ENCODE measurements around the gene VIL1. TPM values are rescaled to one million over a fixed set of nuclear protein-coding genes. Genes with fewer than 3 reads are reported as not detected.

VIL1 gene
- total and polyA plus RNA-seq, 4 donors = 0.06 to 0.77 (median 0.15) TPM

DNA sequence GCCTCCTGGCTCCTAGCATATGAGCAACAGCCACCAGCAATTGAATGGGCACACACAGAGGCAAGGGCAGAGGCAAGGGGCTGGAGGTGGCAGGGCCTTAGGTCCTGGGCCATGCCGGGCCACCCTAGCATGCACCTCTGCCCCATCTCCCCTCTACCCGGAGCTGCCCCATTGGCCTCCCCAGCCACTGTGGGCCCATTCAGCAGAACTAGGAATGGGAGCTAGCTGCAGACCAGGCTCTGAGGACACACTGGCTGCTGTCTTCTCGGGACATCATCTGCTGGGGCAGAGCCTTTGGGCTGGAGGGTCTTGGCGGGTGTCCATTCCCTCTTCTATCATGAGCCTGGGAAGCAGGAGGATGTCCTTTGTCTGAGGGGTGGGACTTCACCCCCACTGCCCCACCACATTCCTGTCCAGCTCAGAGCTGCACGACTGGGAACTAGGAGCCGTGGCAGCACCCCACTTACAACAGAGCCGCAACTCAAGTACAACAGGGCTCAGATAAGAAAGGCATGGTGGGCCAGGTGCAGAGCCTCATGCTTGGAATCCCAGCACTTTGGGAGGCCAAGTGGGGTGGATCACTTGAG is 800 bp downstream of the VIL1 start:
- H3K27ac ChIP-seq (ENCODE audit: low read depth in 1 of 2, low read length in 1 of 2) = no peak overlapping the region
- no peak for ATAC-seq (ENCODE audit: insufficient read depth, low FRiP score)
- H3K4me1 ChIP-seq (ENCODE audit: control insufficient read depth in 5 of 5, insufficient read depth in 5 of 5, low read length in 5 of 5) = peaks cover 0 to 3% (median 0%) of the 10 kb centered on the region in 5 donors
- 81 to 91% methylated on average over 7 of the region's 7 CpGs for WGBS, 2 donors
- H3K9me3 ChIP-seq (ENCODE audit: control insufficient read depth in 4 of 4, insufficient read depth in 3 of 4, low read length in 3 of 4) = no peaks in the 10 kb centered on the region
- no peaks in the 10 kb centered on the region for H3K36me3 ChIP-seq (ENCODE audit: control insufficient read depth in 4 of 4, insufficient read depth in 4 of 4, low read length in 4 of 4)
- TF ChIP-seq, protein P1, sequence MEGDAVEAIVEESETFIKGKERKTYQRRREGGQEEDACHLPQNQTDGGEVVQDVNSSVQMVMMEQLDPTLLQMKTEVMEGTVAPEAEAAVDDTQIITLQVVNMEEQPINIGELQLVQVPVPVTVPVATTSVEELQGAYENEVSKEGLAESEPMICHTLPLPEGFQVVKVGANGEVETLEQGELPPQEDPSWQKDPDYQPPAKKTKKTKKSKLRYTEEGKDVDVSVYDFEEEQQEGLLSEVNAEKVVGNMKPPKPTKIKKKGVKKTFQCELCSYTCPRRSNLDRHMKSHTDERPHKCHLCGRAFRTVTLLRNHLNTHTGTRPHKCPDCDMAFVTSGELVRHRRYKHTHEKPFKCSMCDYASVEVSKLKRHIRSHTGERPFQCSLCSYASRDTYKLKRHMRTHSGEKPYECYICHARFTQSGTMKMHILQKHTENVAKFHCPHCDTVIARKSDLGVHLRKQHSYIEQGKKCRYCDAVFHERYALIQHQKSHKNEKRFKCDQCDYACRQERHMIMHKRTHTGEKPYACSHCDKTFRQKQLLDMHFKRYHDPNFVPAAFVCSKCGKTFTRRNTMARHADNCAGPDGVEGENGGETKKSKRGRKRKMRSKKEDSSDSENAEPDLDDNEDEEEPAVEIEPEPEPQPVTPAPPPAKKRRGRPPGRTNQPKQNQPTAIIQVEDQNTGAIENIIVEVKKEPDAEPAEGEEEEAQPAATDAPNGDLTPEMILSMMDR (IDR thresholded peaks at IDR 0.05; ENCODE audit: control extremely low read depth, extremely low read depth) = no peak
- H3K9ac ChIP-seq (ENCODE audit: insufficient read depth in 1 of 2, low read length in 2 of 2) = no peak overlapping the region
- no peak overlapping the region for H3K4me3 ChIP-seq
- H3K27me3 ChIP-seq (ENCODE audit: control insufficient read depth in 3 of 3, insufficient read depth in 3 of 3, low read length in 2 of 3) = no peaks in the 10 kb centered on the region
- peak in 1 of 3 donors; percentile 28 for DNase-seq

DNA sequence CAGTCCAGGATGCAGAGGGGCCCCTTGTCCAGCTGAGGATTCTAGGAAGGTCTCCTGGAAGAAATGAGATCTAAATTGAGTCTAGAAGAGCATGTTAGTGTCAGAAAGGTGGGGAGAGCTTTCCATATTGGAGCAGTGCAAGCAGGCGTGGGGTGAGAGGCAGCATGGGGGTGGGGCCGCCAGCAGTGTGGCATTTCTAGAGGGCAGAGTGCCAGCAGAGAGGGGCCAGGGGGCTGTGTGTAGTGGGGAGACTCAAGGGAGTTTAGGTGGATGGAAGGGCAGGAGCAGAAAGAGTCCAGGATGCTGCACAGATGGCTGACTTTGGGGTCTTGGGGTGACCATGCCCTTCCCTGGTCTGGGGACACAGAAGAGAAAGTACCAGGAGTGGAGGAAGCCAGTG is 2.1 kb downstream of the VIL1 start:
- H3K9ac ChIP-seq (ENCODE audit: insufficient read depth in 1 of 2, low read length in 2 of 2) = no peak overlapping the region
- H3K27me3 ChIP-seq (ENCODE audit: control insufficient read depth in 3 of 3, insufficient read depth in 3 of 3, low read length in 2 of 3) = no peaks in the 10 kb centered on the region
- no peaks in the 10 kb centered on the region for H3K9me3 ChIP-seq (ENCODE audit: control insufficient read depth in 4 of 4, insufficient read depth in 3 of 4, low read length in 3 of 4)
- H3K4me3 ChIP-seq = no peak overlapping the region
- no peaks in the 10 kb centered on the region for H3K36me3 ChIP-seq (ENCODE audit: control insufficient read depth in 4 of 4, insufficient read depth in 4 of 4, low read length in 4 of 4)
- DNase-seq = peak in 1 of 3 donors; percentile 13
- no peak overlapping the region for H3K27ac ChIP-seq (ENCODE audit: low read depth in 1 of 2, low read length in 1 of 2)
- TF ChIP-seq, protein P1 (IDR thresholded peaks at IDR 0.05; ENCODE audit: control extremely low read depth, extremely low read depth) = no peak
- H3K4me1 ChIP-seq (ENCODE audit: control insufficient read depth in 5 of 5, insufficient read depth in 5 of 5, low read length in 5 of 5) = peaks cover 0 to 3% (median 0%) of the 10 kb centered on the region in 5 donors
- no peak for ATAC-seq (ENCODE audit: insufficient read depth, low FRiP score)
- 86 to 87% methylated on average over 2 of the region's 2 CpGs for WGBS, 2 donors

DNA sequence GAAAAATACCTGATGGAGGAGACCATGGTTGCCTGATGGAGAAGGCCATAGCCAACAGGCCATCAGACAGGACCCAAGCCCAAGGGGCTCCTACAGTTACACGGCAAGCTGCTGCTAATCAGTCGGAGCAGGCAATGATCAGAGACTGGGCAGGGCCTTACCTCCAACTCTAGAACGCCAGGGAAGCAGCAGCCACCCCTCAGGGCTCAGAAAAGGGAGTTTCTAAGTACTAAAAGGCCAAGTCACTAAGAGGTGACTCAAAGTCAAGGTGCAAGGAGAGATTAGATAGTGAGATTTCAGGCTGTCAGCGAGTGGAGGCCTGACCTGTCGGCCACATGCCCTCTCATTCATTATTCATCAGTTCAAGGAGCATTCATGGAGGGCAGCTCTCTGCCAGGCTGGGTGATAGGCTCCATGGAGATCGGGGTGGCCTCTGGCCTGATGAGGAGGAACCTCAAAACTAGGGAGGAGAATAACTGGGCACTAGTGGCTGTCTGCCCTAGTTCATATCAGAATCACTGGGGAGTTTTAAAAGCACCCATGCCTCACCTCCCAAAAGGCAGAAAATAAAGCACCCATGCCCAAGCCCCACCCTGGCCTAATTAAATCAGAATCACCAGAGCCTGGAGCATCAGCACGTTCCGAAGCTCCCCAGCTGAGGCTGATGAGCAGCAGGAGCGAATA is 3.6 kb downstream of the VIL1 start:
- Histone ChIP-seq H3K4me3 (no peak overlapping the region), H3K36me3 (ENCODE audit: control insufficient read depth in 4 of 4, insufficient read depth in 4 of 4, low read length in 4 of 4) (no peaks in the 10 kb centered on the region), H3K4me1 (ENCODE audit: control insufficient read depth in 5 of 5, insufficient read depth in 5 of 5, low read length in 5 of 5) (peaks cover 0 to 3% (median 0%) of the 10 kb centered on the region in 5 donors), H3K27ac (ENCODE audit: low read depth in 1 of 2, low read length in 1 of 2) (no peak overlapping the region), H3K9me3 (ENCODE audit: control insufficient read depth in 4 of 4, insufficient read depth in 3 of 4, low read length in 3 of 4) (no peaks in the 10 kb centered on the region), H3K27me3 (ENCODE audit: control insufficient read depth in 3 of 3, insufficient read depth in 3 of 3, low read length in 2 of 3) (no peaks in the 10 kb centered on the region), H3K9ac (ENCODE audit: insufficient read depth in 1 of 2, low read length in 2 of 2) (no peak overlapping the region)
- DNase-seq = no peak
- no peak for ATAC-seq (ENCODE audit: insufficient read depth, low FRiP score)
- 84 to 89% methylated on average over 9 of the region's 9 CpGs for WGBS, 2 donors
- TF ChIP-seq, protein P1 (IDR thresholded peaks at IDR 0.05; ENCODE audit: control extremely low read depth, extremely low read depth) = no peak

All from lung (tissue), 12 donors.